ENCODE data around the gene CAPNS1.

The CAPNS1 gene

DNA sequence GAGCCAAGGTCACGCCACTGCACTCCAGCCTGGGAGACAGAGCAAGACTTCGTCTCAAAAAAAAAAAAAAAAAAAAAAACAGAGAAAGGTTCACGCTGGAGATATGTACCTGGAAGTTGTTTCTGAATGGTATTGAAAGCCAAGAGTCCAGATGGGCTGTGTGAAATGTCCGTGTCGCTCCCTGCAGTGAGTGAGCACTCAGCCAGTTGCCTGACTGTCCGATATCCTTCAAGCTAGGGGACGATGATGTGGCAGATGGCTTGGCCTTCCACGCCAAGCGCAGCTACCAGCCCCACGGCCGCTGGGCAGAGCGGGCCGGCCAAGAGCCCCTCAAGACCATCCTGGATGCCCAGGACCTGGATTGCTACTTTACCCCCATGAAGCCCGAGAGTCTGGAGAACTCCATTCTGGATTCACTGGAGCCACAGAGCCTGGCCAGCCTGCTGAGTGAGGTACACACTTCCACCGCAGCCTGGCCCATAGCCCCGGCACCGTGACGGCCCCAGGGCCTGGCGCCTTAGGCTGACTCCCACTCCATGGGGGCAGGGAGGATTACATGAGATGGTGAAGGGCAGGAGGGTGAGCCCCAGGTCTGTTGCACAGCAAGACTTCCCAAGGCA, 40.6 kb upstream of the CAPNS1 start:
- Histone ChIP-seq H3K9ac (ENCODE audit: low read depth, low read length) (no peak overlapping the region), H3K9me3 (ENCODE audit: insufficient read depth, low read length, severe bottlenecking) (no peaks in the 10 kb centered on the region), H3K4me1 (ENCODE audit: insufficient read depth, low read length) (no peaks in the 10 kb centered on the region), H3K36me3 (ENCODE audit: insufficient read depth, low read length) (peaks cover 94% of the 10 kb centered on the region), H2AFZ (ENCODE audit: low read depth, low read length) (no peak overlapping the region), H3K4me2 (ENCODE audit: insufficient read depth, low read length) (no peak overlapping the region), H3K27me3 (ENCODE audit: insufficient read depth, low read length, poor library complexity) (no peaks in the 10 kb centered on the region), H3K79me2 (ENCODE audit: insufficient read depth, low read length) (no peaks in the 10 kb centered on the region), H3K4me3 (ENCODE audit: low read depth in 1 of 2, low read length in 2 of 2) (no peak overlapping the region), H4K20me1 (ENCODE audit: insufficient read depth, low read length) (peaks cover 23% of the 10 kb centered on the region), H3K27ac (ENCODE audit: low read length) (no peak overlapping the region)
- DNase-seq (no peak), ATAC-seq (ENCODE audit: insufficient read depth, low read depth) (no peak)
- TF ChIP-seq CTCF (IDR thresholded peaks at IDR 0.05; ENCODE audit: borderline replicate concordance, extremely low read depth, low read length, poor library complexity, severe bottlenecking): no peak
- no peak for TF ChIP-seq EZH2 (IDR thresholded peaks at IDR 0.05; ENCODE audit: borderline replicate concordance, low read depth, low read length, severe bottlenecking)

GRCh38 chr19:36100476-36100875, 39.4 kb upstream of the CAPNS1 start:
- Histone ChIP-seq H3K36me3 (ENCODE audit: insufficient read depth, low read length) (peaks cover 95% of the 10 kb centered on the region), H3K4me1 (ENCODE audit: insufficient read depth, low read length) (no peaks in the 10 kb centered on the region), H3K9ac (ENCODE audit: low read depth, low read length) (no peak overlapping the region), H3K27ac (ENCODE audit: low read length) (no peak overlapping the region), H4K20me1 (ENCODE audit: insufficient read depth, low read length) (peaks cover 31% of the 10 kb centered on the region), H3K4me2 (ENCODE audit: insufficient read depth, low read length) (no peak overlapping the region), H3K9me3 (ENCODE audit: insufficient read depth, low read length, severe bottlenecking) (no peaks in the 10 kb centered on the region), H3K4me3 (ENCODE audit: low read depth in 1 of 2, low read length in 2 of 2) (no peak overlapping the region), H3K79me2 (ENCODE audit: insufficient read depth, low read length) (no peaks in the 10 kb centered on the region), H3K27me3 (ENCODE audit: insufficient read depth, low read length, poor library complexity) (no peaks in the 10 kb centered on the region), H2AFZ (ENCODE audit: low read depth, low read length) (no peak overlapping the region)
- TF ChIP-seq EZH2 (IDR thresholded peaks at IDR 0.05; ENCODE audit: borderline replicate concordance, low read depth, low read length, severe bottlenecking) (no peak), CTCF (IDR thresholded peaks at IDR 0.05; ENCODE audit: borderline replicate concordance, extremely low read depth, low read length, poor library complexity, severe bottlenecking) (no peak)
- ATAC-seq (ENCODE audit: insufficient read depth, low read depth) (no peak), DNase-seq (no peak)

GRCh38 chr19:36101550-36102327, 38.1 kb upstream of the CAPNS1 start:
- Histone ChIP-seq H3K79me2 (ENCODE audit: insufficient read depth, low read length) (no peaks in the 10 kb centered on the region), H3K4me2 (ENCODE audit: insufficient read depth, low read length) (no peak overlapping the region), H2AFZ (ENCODE audit: low read depth, low read length) (no peak overlapping the region), H3K36me3 (ENCODE audit: insufficient read depth, low read length) (peaks cover 96% of the 10 kb centered on the region), H3K4me1 (ENCODE audit: insufficient read depth, low read length) (no peaks in the 10 kb centered on the region), H4K20me1 (ENCODE audit: insufficient read depth, low read length) (peaks cover 31% of the 10 kb centered on the region), H3K9ac (ENCODE audit: low read depth, low read length) (no peak overlapping the region), H3K9me3 (ENCODE audit: insufficient read depth, low read length, severe bottlenecking) (no peaks in the 10 kb centered on the region), H3K27ac (ENCODE audit: low read length) (no peak overlapping the region), H3K27me3 (ENCODE audit: insufficient read depth, low read length, poor library complexity) (no peaks in the 10 kb centered on the region), H3K4me3 (ENCODE audit: low read depth in 1 of 2, low read length in 2 of 2) (no peak overlapping the region)
- no peak for ATAC-seq (ENCODE audit: insufficient read depth, low read depth)
- DNase-seq: no peak
- TF ChIP-seq CTCF (IDR thresholded peaks at IDR 0.05; ENCODE audit: borderline replicate concordance, extremely low read depth, low read length, poor library complexity, severe bottlenecking) (no peak), EZH2 (IDR thresholded peaks at IDR 0.05; ENCODE audit: borderline replicate concordance, low read depth, low read length, severe bottlenecking) (no peak)

Measured in DND-41 (cell line).